Measurements from ENCODE around the gene MAPKAPK3.

Gene MAPKAPK3

DNA sequence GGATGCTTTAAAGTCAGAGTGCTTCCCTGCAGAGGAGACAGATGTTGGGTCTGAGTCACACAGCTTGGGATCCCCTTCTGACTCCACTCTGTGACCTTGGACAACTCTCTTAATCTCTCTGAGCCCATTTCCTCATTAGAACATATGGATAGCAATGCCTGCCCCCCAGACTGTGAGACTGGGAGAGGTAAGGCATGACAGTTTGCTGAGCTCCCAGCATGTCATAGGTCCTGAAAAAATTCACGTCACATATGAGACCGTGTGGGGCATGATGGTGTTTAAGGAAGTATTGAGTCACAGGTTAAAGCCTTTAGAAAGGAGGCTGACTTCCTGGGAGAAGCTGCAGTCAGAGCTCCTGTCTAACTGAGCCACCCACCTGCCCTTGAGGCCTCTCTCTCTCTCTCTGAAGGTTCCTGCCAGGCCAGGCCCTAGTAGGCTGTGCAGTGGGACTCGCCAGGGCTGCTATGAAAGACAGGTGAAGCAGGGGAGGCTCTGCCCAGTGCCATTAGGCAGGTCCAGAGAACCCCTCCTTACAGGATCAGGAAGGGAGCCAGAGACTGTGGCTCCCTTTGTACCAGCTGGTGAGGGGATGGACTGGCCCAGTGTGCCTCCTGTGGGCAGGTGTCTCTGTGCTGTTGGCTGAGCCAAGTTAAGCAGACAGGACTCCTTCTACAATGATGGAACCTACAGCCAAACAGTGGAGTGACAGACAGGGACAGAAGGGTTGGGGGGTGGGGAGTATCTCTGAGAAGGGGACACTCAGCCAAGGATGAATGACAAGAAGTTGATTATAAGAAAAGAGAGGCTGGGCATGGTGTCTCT lies 38.3 kb downstream of the MAPKAPK3 start:
- no peak overlapping the region for H3K4me3 ChIP-seq (ENCODE audit: low read depth, low read length)
- TF ChIP-seq, protein P1, sequence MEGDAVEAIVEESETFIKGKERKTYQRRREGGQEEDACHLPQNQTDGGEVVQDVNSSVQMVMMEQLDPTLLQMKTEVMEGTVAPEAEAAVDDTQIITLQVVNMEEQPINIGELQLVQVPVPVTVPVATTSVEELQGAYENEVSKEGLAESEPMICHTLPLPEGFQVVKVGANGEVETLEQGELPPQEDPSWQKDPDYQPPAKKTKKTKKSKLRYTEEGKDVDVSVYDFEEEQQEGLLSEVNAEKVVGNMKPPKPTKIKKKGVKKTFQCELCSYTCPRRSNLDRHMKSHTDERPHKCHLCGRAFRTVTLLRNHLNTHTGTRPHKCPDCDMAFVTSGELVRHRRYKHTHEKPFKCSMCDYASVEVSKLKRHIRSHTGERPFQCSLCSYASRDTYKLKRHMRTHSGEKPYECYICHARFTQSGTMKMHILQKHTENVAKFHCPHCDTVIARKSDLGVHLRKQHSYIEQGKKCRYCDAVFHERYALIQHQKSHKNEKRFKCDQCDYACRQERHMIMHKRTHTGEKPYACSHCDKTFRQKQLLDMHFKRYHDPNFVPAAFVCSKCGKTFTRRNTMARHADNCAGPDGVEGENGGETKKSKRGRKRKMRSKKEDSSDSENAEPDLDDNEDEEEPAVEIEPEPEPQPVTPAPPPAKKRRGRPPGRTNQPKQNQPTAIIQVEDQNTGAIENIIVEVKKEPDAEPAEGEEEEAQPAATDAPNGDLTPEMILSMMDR (IDR thresholded peaks at IDR 0.05; ENCODE audit: insufficient read depth, low read length, missing control alignments): no peak
- CTCF ChIA-PET: interaction anchor here (2.2 to 6.7 kb wide), 2 partner anchors 36 to 40 kb away, joined by 8 to 66 read pairs; partner anchors contain the start of gene MAPKAPK3
- DNase-seq (ENCODE audit: low read depth, low spot score): no peak
- POLR2A ChIA-PET: no interaction called here

- DNase-seq (ENCODE audit: low read depth, low spot score): no peak
- TF ChIP-seq, protein P1 (IDR thresholded peaks at IDR 0.05; ENCODE audit: insufficient read depth, low read length, missing control alignments): no peak
- no peak overlapping the region for H3K4me3 ChIP-seq (ENCODE audit: low read depth, low read length)
- ChIA-PET POLR2A (no interaction called here), CTCF (interaction anchor here (2.2 kb wide), 1 partner anchor 38 kb away, joined by 8 read pairs; no protein-coding TSS in a partner anchor)
Measured at GRCh38 chr3:50656417-50657195, 39.7 kb downstream of the MAPKAPK3 start.

- TF ChIP-seq, protein P1 (IDR thresholded peaks at IDR 0.05; ENCODE audit: insufficient read depth, low read length, missing control alignments): no peak
- no peak overlapping the region for H3K4me3 ChIP-seq (ENCODE audit: low read depth, low read length)
- DNase-seq (ENCODE audit: low read depth, low spot score): no peak
- ChIA-PET POLR2A (no interaction called here), CTCF (no interaction called here)
Measured at GRCh38 chr3:50657407-50657806, 40.5 kb downstream of the MAPKAPK3 start.

GRCh38 chr3:50657816-50658215 lies 40.9 kb downstream of the MAPKAPK3 start:
- no peak for DNase-seq (ENCODE audit: low read depth, low spot score)
- ChIA-PET CTCF (no interaction called here), POLR2A (no interaction called here)
- H3K4me3 ChIP-seq (ENCODE audit: low read depth, low read length): no peak overlapping the region
- TF ChIP-seq, protein P1 (IDR thresholded peaks at IDR 0.05; ENCODE audit: insufficient read depth, low read length, missing control alignments): no peak

DNA sequence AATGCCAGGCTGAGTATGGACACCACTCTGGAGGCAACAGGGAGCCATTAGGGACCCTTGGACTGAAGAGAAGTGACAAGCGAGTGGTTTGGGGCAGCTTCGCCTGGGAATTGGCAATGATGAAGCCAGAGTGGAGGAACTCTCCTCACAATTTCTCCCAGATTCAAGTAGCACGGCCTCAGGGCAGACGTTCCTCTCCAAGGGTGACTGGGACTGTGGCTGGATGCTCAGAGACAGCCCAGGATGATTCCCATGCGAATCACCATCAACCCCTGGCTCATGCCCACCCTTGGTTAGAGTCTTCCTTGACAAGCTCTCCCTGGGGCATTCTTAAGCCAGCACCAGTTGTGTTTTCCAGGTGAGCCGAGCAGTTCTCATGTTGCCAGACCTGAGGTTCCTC lies 41.5 kb downstream of the MAPKAPK3 start:
- ChIA-PET POLR2A (no interaction called here), CTCF (no interaction called here)
- no peak for DNase-seq (ENCODE audit: low read depth, low spot score)
- no peak overlapping the region for H3K4me3 ChIP-seq (ENCODE audit: low read depth, low read length)
- TF ChIP-seq, protein P1 (IDR thresholded peaks at IDR 0.05; ENCODE audit: insufficient read depth, low read length, missing control alignments): no peak

GRCh38 chr3:50658831-50659230 lies 41.9 kb downstream of the MAPKAPK3 start:
- POLR2A ChIA-PET: no interaction called here
- TF ChIP-seq, protein P1 (IDR thresholded peaks at IDR 0.05; ENCODE audit: insufficient read depth, low read length, missing control alignments): no peak
- CTCF ChIA-PET: no interaction called here
- DNase-seq (ENCODE audit: low read depth, low spot score): no peak
- H3K4me3 ChIP-seq (ENCODE audit: low read depth, low read length): no peak overlapping the region
